ENCODE data around the gene EAF2. TPM values are rescaled to one million over a fixed set of nuclear protein-coding genes. Genes with fewer than 3 reads are reported as not detected.

Gene EAF2
- total RNA-seq, result 3.7 and 11.8 TPM in 2 replicates

DNA sequence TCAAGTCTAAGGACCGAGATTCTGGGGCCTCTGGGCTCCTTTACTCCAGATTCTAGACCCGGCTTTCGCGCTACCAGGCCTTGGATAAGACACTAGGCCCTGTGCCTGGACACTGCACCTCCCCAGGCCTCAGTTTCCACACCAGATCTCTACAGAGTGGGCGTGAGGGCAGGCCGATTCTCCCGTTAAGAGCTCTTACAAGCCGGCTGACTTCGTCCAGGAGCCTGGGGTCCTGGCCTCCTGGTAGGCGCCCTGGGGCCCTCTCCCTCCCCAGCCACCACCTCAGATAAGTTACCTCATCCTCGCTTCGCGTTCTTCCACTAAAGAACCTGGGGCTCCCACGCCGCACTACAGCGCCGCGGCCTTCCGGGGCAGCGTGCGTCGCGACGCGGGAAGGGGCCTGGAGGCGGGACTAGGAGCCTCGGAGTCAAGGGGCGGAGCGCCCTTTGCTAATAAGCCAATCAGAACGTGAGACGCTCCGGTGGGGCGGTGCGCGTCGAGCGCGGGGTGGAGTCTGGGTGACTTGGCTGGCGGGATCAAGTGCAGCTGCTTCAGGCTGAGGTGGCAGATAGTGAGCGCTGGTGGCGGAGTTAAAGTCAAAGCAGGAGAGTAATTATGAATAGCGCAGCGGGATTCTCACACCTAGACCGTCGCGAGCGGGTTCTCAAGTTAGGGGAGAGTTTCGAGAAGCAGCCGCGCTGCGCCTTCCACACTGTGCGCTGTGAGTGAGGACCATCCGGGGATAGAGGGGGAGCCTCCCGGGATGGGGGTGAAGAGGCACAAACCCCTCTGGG is at the start of gene EAF2, which contains the start of gene IQCB1:
Gene EAF2 (plus strand): TSS at position 539 of the 794 bp plus-strand sequence. CDS start 77 bp downstream, at position 616.
Gene IQCB1 (minus strand): TSS at position 390 of the 794 bp plus-strand sequence. CDS start 6,100 bp downstream, outside the sequence.

DNA sequence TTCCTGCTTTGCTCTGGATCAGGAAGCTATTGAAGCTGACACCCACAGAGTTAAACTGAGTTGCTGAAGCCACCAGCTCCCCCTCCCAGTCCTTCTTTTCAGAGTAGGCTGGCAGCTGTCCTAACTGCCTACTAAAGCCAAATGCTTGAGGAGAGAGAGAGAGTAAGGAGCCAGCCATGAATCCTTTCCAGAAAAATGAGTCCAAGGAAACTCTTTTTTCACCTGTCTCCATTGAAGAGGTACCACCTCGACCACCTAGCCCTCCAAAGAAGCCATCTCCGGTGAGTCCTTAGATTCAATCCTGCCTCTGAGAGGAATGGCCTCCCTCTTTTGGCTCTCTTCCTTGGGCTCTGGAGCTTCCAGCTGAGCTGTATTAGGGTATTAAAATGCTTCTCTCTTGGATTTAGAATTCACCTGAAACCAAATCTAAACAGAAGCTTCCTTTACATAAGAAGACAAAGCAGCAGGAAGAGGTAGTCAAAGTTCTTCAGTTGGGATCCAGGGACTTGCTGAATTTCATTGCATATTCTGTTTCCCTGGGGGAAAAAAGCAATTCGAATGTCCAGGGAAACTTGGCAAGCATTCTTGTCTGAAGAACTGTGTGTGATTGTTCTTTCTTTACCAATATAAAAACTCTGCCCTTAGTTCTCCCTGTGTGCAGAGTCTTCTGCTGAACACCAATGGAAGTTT is 59.4 kb downstream of the EAF2 start, which contains the start of gene SLC15A2:
Gene SLC15A2 (plus strand): TSS at position 101 of the 690 bp plus-strand sequence. CDS start 76 bp downstream, at position 177.

Other genes with a start within 250 kb of the EAF2 start
- gene FBXO40, start 241.8 kb upstream of the EAF2 start, total RNA-seq, result not detected in 2 replicates
- gene HCLS1, start 174.3 kb upstream of the EAF2 start, total RNA-seq, result 5.2 and 6.3 TPM in 2 replicates
- gene GOLGB1, start 85.5 kb upstream of the EAF2 start, total RNA-seq, result 48.4 and 86.4 TPM in 2 replicates
- gene IQCB1, start 149 bp upstream of the EAF2 start, total RNA-seq, result 14.3 and 16.1 TPM in 2 replicates
- gene SLC15A2, start 59.2 kb downstream of the EAF2 start, total RNA-seq, result 3.7 and 9.4 TPM in 2 replicates
- not detected in 2 replicates for gene ILDR1, start 187.0 kb downstream of the EAF2 start, total RNA-seq
- gene CD86, start 220.2 kb downstream of the EAF2 start, total RNA-seq, result 0.79 and 2.0 TPM in 2 replicates

Measured in placental epithelial cell (primary cell).